Measurements from ENCODE around the gene WWOX. TPM values are rescaled to one million over a fixed set of nuclear protein-coding genes. Genes with fewer than 3 reads are reported as not detected.

Gene WWOX
- total RNA-seq, 2 experiments from 2014 or later: 19.1 to 23.7 TPM

- no peaks in the 10 kb centered on the region for H3K36me3 Mint-ChIP-seq (ENCODE audit: low read depth)
- ChIA-PET CTCF (no interaction called here), POLR2A (no interaction called here)
- intact Hi-C loops (cut with micrococcal nuclease): no loop called here
- H3K9me3 Mint-ChIP-seq: no peaks in the 10 kb centered on the region
- no peak overlapping the region for H3K4me3 Mint-ChIP-seq
- no peak overlapping the region for H3K27ac Mint-ChIP-seq
- no peak for ATAC-seq
- no peak for DNase-seq
- peaks cover 3% of the 10 kb centered on the region for H3K27me3 Mint-ChIP-seq
- peaks cover 20% of the 10 kb centered on the region for H3K4me1 Mint-ChIP-seq (ENCODE audit: low read depth)
- no peak for TF ChIP-seq CTCF (IDR thresholded peaks at IDR 0.05)
These were observed 1054.6 kb downstream of the WWOX start for GRCh38 chr16:79154086-79154485.

GRCh38 chr16:79155471-79155870, 1056.0 kb downstream of the WWOX start:
- TF ChIP-seq CTCF (IDR thresholded peaks at IDR 0.05): no peak
- H3K27ac Mint-ChIP-seq: no peak overlapping the region
- ChIA-PET POLR2A (interaction anchor here (0.6 to 0.8 kb wide), 2 partner anchors 121 to 129 kb away, joined by 3 to 4 read pairs; no protein-coding TSS in a partner anchor), CTCF (no interaction called here)
- intact Hi-C loops (cut with micrococcal nuclease): no loop called here
- peaks cover 20% of the 10 kb centered on the region for H3K4me1 Mint-ChIP-seq (ENCODE audit: low read depth)
- no peak for DNase-seq
- H3K36me3 Mint-ChIP-seq (ENCODE audit: low read depth): no peaks in the 10 kb centered on the region
- no peaks in the 10 kb centered on the region for H3K9me3 Mint-ChIP-seq
- no peak for ATAC-seq
- H3K4me3 Mint-ChIP-seq: no peak overlapping the region
- H3K27me3 Mint-ChIP-seq: peaks cover 3% of the 10 kb centered on the region

- intact Hi-C loops (cut with micrococcal nuclease): no loop called here
- ChIA-PET POLR2A (interaction anchor here (0.8 kb wide), 1 partner anchor 128 kb away, joined by 3 read pairs; no protein-coding TSS in a partner anchor), CTCF (no interaction called here)
- H3K4me1 Mint-ChIP-seq (ENCODE audit: low read depth): peaks cover 20% of the 10 kb centered on the region
- H3K27me3 Mint-ChIP-seq: peaks cover 3% of the 10 kb centered on the region
- no peak overlapping the region for H3K27ac Mint-ChIP-seq
- no peak for TF ChIP-seq CTCF (IDR thresholded peaks at IDR 0.05)
- DNase-seq (peak; percentile 5), ATAC-seq (peak; percentile 71)
- no peaks in the 10 kb centered on the region for H3K9me3 Mint-ChIP-seq
- H3K4me3 Mint-ChIP-seq: no peak overlapping the region
- no peaks in the 10 kb centered on the region for H3K36me3 Mint-ChIP-seq (ENCODE audit: low read depth)
These were observed 1056.5 kb downstream of the WWOX start for GRCh38 chr16:79155904-79156303.

GRCh38 chr16:79156761-79157160, 1057.3 kb downstream of the WWOX start:
- peak overlapping the region; percentile 10 for H3K27ac Mint-ChIP-seq
- CTCF ChIA-PET: no interaction called here

GRCh38 chr16:79158337-79158736, 1058.9 kb downstream of the WWOX start:
- DNase-seq (no peak), ATAC-seq (no peak)
- H3K4me1 Mint-ChIP-seq (ENCODE audit: low read depth): peaks cover 19% of the 10 kb centered on the region
- no peak overlapping the region for H3K27ac Mint-ChIP-seq
- H3K4me3 Mint-ChIP-seq: no peak overlapping the region
- ChIA-PET CTCF (no interaction called here), POLR2A (no interaction called here)
- no peak for TF ChIP-seq CTCF (IDR thresholded peaks at IDR 0.05)
- no peaks in the 10 kb centered on the region for H3K36me3 Mint-ChIP-seq (ENCODE audit: low read depth)
- peaks cover 3% of the 10 kb centered on the region for H3K27me3 Mint-ChIP-seq
- no peaks in the 10 kb centered on the region for H3K9me3 Mint-ChIP-seq
- intact Hi-C loops (cut with micrococcal nuclease): no loop called here

More at GRCh38 chr16:79156761-79157160, 1057.3 kb downstream of the WWOX start:
- DNase-seq: no peak
- H3K36me3 Mint-ChIP-seq (ENCODE audit: low read depth): no peaks in the 10 kb centered on the region
- H3K27me3 Mint-ChIP-seq: peaks cover 3% of the 10 kb centered on the region
- POLR2A ChIA-PET: no interaction called here
- TF ChIP-seq CTCF (IDR thresholded peaks at IDR 0.05): no peak
- no peaks in the 10 kb centered on the region for H3K9me3 Mint-ChIP-seq
- H3K4me1 Mint-ChIP-seq (ENCODE audit: low read depth): peaks cover 16% of the 10 kb centered on the region
- no peak for ATAC-seq
- intact Hi-C loops (cut with micrococcal nuclease): no loop called here
- H3K4me3 Mint-ChIP-seq: no peak overlapping the region

Measured in activated CD8-positive, alpha-beta T cell treated with anti-CD3 and anti-CD28 coated beads for 36 hours (primary cell).